ENCODE measurements around the gene CSTF3.

GRCh38 chr11:33194455-33194854, 33.2 kb upstream of the CSTF3 start:
- no peak for TF ChIP-seq CTCF (IDR thresholded peaks at IDR 0.05; ENCODE audit: insufficient read depth, low read depth, low read length)
- TF ChIP-seq EZH2 (IDR thresholded peaks at IDR 0.05; ENCODE audit: insufficient read depth, low read length) = no peak
